PFSK-1 (cell line): ENCODE results near the gene SLC2A6.

ENCODE experiments used
- FOXP2 ChIP-seq: optimal IDR thresholded peaks from 2 replicates; pipeline ENCODE3; 2011; ENCODE audit warnings: borderline replicate concordance, control low read depth, inconsistent platforms; ENCODE audit not compliant: insufficient read depth; ENCODE audit errors: extremely low read length, extremely low read depth
- POLR2AphosphoS5 ChIP-seq: IDR thresholded peaks from 2 replicates; pipeline ENCODE4 v1.6.1; 2012; ENCODE audit warnings: low read depth, mild to moderate bottlenecking, control low read depth, low read length, moderate library complexity
- SIN3A ChIP-seq: IDR thresholded peaks from 2 replicates; pipeline ENCODE4 v1.6.1; 2012; ENCODE audit warnings: mild to moderate bottlenecking, low read length, moderate library complexity, borderline replicate concordance; ENCODE audit not compliant: insufficient read depth
- TAF1 ChIP-seq: IDR thresholded peaks from 2 replicates; pipeline ENCODE4 v1.6.1; 2012; ENCODE audit warnings: low read length, control low read depth, borderline replicate concordance; ENCODE audit not compliant: insufficient read depth
- TF ChIP-seq, protein P1 (sequence below), 2 experiments: IDR thresholded peaks; 2 replicates each; pipeline versions ENCODE4 v1.6.1 to v1.8.0; 2011 to 2012; ENCODE audit warnings: low read depth in 2 of 2, low read length in 2 of 2, control low read depth in 1 of 2, inconsistent platforms in 1 of 2, mild to moderate bottlenecking in 1 of 2, moderate library complexity in 1 of 2; ENCODE audit not compliant: insufficient read depth in 1 of 2

DNA sequence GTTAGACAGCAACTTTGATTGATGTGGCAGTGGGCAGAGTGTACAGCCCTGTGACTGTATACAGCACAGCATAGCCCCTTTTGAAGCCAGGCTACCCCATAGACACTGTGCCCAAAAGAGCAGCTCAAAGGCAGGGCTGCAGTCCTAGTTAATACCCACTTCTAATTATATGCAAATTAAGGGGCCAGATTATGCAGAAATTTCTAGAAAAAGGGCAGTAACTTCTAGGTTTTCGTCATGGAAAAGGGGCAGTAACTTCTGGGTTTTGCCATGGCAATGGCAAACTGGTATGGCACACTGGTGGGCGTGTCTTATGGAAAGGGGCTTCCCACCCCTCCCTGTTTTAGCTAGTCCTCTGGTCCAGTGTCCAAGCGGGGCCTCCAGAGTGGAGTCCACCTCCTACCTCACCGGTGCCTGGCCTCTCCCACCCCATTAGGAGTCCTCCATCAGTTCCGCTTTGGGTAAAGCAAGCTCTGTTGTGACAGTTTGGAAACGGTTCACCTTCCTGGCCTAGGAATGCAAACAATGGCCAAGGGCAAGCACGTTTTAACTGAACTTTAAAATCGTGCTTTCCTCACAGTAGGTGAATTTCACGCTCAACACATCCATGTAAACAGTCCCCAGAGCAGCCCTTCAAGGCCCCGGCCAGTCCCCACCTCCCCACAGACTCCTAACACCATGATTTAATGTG is 51.1 kb downstream of the SLC2A6 start:
- TF ChIP-seq POLR2AphosphoS5: no peak
- TF ChIP-seq TAF1: no peak
- no peak for TF ChIP-seq SIN3A
- TF ChIP-seq, protein P1, sequence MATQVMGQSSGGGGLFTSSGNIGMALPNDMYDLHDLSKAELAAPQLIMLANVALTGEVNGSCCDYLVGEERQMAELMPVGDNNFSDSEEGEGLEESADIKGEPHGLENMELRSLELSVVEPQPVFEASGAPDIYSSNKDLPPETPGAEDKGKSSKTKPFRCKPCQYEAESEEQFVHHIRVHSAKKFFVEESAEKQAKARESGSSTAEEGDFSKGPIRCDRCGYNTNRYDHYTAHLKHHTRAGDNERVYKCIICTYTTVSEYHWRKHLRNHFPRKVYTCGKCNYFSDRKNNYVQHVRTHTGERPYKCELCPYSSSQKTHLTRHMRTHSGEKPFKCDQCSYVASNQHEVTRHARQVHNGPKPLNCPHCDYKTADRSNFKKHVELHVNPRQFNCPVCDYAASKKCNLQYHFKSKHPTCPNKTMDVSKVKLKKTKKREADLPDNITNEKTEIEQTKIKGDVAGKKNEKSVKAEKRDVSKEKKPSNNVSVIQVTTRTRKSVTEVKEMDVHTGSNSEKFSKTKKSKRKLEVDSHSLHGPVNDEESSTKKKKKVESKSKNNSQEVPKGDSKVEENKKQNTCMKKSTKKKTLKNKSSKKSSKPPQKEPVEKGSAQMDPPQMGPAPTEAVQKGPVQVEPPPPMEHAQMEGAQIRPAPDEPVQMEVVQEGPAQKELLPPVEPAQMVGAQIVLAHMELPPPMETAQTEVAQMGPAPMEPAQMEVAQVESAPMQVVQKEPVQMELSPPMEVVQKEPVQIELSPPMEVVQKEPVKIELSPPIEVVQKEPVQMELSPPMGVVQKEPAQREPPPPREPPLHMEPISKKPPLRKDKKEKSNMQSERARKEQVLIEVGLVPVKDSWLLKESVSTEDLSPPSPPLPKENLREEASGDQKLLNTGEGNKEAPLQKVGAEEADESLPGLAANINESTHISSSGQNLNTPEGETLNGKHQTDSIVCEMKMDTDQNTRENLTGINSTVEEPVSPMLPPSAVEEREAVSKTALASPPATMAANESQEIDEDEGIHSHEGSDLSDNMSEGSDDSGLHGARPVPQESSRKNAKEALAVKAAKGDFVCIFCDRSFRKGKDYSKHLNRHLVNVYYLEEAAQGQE (IDR thresholded peaks at IDR 0.05; ENCODE audit: insufficient read depth in 1 of 2, low read depth in 2 of 2, low read length in 2 of 2): no peak
- no peak for TF ChIP-seq FOXP2
